HG02970 (cell line): ENCODE results near the gene VCPKMT.

Experiments used
- ATAC-seq: cut with Tn5 transposase; IDR thresholded peaks from one replicate; pipeline ENCODE4 v1.9.1; 2021; ENCODE audit warnings: mild to moderate bottlenecking, moderate library complexity, moderate number of reproducible peaks; ENCODE audit not compliant: unreplicated experiment, low FRiP score

Gene VCPKMT

DNA sequence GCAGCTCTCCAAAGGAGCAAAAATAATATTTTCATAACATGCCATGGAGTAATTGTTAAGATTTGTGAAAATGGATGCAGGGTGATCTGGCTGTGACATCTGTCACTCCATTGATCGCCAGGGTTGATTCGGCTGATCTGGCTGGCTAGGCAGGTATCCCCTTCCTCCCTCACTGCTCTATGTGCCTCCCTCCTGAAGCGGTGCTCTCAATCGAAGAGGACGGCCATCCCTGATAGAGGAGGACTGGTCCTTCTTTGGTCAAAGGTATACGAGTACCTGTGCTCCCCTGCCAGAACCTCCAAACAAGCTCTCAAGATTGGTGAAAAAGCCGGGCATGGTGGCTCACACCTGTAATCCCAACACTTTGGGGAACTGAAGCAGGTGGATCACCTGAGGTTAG, 47.9 kb downstream of the VCPKMT start:
- ATAC-seq = no peak

DNA sequence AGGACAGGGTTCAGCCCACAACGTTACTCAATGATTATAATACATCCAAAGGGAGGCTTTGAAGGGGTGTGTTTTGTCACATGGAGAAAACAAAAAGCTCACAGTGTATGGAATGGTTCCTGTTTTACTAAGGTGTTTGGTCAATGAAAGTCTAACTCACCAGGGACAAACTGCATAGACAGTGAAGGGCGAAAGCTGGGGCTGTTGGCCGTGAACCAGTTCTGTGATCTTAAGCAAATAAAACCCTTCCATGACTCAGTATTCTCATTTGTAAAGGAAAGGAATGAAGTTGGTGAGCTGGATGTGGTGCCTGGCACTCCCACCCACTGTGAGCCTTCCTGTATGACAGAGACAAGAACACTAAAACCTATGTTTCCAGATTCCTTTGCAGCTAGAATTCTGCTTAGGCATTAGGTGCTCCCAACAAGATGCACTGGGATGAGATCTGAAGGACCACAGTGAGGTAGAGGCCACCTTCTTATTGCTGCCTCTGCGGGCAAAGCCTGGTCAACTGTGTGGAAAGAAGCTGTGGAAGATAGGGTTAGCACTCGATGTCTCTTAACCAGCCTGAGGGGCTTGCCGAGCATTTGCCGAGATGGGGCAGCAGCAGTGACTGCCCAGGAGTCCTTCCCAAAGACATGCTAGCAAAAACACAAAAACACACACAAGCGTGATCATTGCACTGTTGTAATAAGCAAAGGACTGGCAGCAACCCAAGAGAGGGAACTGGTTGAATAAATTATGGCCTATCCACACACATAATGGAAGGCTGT, 48.5 kb downstream of the VCPKMT start:
- ATAC-seq = no peak

DNA sequence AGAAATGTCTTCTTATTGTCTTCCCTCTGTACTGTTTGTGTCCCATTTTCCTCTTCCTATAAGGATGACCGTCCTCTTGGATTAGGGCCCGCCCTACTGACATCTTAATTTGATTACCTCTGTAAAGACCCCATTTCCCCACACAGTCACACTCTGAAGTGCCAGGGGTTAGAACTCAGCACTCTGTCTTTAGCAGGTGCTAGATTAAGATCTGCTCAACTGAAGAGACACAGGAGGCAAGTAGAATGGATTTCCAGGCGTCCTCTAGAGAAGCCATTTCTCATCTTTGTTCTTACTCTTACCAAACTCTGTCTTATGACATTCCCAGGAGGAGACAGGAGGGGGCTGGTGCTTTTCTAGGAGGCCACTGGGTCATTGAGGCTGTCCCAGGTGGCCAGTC, 50.8 kb downstream of the VCPKMT start:
- ATAC-seq = no peak

DNA sequence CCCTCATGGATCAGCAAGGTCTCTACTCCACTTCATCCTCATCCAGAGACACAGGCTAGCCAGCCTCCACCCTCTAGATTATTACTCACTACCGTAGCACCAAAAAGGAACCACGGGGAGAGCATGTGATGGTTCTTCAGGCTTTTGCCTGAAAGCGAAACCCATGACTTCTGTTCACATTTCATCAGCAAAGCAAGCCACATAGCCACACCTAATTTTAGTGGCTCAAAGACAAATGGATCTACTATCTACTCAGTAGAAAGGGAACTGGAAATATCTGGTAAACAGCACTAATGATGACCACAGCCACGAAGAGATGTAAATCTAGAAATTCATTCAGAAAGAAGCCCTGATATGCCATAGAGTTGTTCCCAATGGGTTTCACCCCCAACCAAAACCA, 51.4 kb downstream of the VCPKMT start:
- ATAC-seq = peak; percentile 55

DNA sequence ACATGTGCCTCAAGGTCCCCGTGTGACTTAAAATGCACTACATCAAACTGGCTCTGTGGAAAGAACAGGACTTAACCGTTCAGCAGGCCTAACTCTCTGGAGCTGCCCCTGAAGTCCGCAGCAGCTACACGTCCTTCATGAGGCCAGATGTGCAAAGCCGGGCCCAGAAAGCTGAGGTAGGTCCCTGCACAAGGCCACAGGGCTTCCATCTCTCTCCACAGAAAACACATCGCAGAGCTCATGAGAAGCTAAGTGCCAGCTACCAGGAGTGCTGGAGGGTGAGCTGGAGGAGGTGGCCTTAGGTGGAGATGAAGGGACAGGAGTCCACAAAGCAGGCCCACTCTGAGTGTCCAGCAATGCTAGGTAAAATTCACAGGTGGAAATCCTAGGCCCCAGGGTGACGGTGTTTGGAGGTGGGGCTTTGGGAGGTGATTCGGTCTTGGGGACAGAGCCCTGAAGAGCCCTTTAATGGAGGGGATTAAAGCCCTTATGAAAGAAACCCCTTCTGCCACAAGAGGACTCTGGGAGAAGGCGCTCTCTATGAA, 52.4 kb downstream of the VCPKMT start:
- no peak for ATAC-seq

DNA sequence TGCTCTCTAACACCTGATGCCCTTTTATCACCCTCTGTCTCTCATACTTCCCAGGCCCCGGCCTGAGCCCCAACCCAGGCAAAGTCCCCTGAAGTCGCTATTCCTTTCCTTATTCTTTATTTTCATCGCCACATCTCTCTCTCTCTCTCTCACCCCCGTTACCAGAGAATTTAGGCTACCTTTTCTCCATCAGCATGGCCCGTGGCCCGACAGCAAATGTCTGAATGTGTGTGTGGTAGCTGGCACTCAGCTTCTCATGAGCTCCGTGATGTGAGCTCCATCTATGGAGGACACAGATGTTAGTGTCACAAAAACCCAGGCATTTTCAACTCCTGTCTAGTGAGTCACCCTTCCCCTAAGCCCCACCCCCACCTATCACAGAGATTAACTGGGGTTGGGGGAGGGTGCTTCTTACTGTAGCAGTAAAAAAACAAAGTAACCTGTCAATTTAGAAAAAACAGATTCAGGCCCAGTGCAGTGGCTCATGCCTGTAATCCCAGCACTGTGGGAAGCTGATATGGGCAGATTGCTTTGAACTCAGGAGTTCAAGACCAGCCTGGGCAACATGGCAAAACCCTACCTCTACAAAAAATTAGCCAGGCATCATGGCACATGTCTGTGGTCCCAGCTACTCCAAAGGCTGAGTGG, 53.8 kb downstream of the VCPKMT start:
- ATAC-seq = no peak

DNA sequence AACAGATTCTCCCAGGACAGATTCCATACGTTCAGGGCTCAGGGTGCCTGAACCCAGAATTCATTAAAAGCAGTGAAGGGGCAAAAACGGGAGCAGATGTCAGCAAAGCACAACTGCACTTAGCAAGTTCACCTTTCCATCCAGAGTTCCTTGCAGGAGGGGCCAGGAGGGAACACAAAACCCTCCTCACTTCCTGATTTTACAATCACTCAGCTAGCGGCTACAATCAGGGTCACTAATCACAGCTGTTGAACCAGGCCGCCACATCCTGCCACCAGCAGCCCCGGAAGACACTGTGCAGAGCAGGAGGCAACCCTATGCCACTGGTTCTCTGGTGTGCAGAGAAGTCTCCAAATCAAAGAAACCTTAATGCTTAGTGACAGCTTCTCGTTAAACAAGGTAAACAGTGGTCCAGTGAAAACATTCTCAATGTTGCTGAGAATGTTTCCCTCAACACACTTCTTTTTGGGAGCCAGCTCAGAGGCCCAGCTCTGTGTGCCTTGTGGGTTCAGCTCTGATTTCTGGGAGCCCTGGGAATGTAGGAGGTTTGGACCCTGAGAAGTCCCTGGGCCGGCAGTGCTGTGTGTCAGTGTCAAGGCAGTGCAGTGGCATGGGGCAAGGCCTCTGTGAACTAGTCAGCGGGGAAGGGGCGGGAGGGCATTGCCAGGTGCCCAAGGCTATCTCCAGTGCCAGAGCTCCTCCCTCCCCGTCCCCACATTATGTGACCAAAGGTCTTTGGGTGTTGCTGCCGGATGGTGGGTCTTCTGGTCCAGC, 54.5 kb downstream of the VCPKMT start:
- ATAC-seq = peak; percentile 41

DNA sequence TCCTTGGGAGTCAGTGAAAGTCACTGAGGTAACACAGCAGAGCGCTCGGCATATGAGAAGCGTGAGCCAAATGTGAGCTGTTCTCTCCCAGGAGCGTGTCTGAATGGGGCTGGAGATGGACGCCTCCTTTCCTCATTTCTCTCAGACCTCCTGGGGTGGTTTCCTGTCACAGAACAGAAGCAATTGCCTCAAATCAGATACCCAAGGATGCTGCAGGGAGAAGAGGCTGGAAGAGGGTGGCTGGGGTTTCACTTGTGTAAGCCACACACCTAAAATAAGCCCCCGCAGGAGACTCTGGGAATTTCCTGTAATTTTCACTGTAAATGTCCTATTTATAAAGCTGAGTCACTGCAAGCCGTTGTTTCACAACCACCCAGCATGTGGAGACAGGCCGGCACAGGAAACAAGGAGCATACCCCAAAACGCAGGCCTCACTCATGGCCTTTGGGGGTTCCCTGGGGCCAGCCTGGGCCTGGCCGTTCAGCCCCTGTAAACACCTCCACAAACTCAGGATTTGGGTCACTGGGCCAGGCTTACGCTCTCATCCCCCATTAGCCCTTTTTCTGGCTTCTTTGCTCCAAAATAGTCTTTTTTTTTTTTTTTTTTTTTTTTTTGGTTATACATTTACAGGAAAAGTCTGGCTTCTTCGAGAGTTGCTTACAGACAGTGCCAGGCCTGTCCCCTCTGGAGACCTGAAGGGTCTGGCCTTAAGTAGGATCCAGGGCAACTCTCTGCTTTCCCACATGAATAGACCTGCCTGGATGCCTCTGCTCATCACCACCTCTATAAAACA, 55.3 kb downstream of the VCPKMT start:
- no peak for ATAC-seq

DNA sequence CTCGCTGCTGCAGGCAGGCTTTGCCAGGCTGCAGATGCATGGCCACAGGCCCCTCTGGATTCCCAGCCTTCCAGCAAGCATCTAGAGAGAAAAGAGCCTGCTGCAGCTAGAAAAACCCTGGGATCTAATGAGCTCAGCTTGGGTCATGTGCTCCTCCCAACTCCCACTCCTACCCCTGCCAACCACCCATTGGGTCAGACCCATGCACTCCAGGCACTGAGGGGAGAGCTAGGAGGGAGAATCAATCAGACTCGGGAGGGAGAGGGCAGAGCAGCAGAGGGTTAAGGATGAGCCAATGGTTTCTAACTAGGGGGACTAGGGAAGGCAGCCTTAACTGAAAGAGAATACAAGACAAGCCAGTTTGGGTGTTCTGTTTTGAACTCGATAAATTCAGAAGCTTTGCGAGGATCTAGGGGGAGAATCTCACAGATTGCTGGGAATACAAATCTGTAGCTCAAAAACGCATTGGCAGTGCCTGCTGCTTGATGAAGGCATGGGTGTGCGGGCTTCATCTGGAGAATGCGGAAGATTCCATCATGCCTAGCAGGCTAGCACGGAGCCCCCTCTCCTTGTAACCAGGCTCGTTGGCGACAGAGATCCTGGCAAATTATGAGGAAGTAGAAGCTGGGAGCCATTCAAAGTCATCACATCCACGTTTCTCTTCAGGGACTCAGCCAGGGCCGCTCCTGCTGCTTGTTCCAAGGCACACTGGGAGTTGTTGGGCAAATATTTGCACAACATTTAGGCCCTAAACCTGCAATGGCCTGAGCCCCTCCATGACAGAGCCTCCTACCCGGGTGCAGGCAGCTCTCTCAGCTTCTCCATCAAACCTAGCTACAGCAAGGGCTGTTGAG, 56.4 kb downstream of the VCPKMT start:
- no peak for ATAC-seq
